Duodenal mucosa (tissue), 2 donors: Measurements from ENCODE around the gene CHMP2A.

Source experiments
- H3K27ac ChIP-seq: one replicate; pipeline ENCODE4 v1.7.0; 2013; ENCODE audit warnings: low read depth, low read length
- H3K27me3 ChIP-seq, 2 donors: one replicate each; pipeline ENCODE4 v1.7.0; 2013; ENCODE audit warnings: low read length in 2 of 2, control low read depth in 1 of 2; ENCODE audit not compliant: insufficient read depth in 2 of 2, control insufficient read depth in 1 of 2
- H3K36me3 ChIP-seq, 2 donors: one replicate each; pipeline ENCODE4 v1.7.0; 2013; ENCODE audit warnings: low read length in 2 of 2, control low read depth in 1 of 2; ENCODE audit not compliant: insufficient read depth in 2 of 2, control insufficient read depth in 1 of 2
- H3K4me1 ChIP-seq, 2 donors: one replicate each; pipeline ENCODE4 v1.7.0; 2013; ENCODE audit warnings: low read length in 2 of 2, control low read depth in 1 of 2; ENCODE audit not compliant: insufficient read depth in 2 of 2, control insufficient read depth in 1 of 2
- H3K4me3 ChIP-seq, 2 donors: one replicate each; pipeline ENCODE4 v1.7.0; 2013; ENCODE audit warnings: low read length in 2 of 2, low read depth in 1 of 2
- H3K9ac ChIP-seq, 2 donors: one replicate each; pipeline ENCODE4 v1.7.0; 2013; ENCODE audit warnings: low read length in 2 of 2, low read depth in 1 of 2
- H3K9me3 ChIP-seq, 2 donors: one replicate each; pipeline ENCODE4 v1.7.0; 2013; ENCODE audit warnings: low read length in 2 of 2, control low read depth in 1 of 2; ENCODE audit not compliant: control insufficient read depth in 1 of 2

Gene CHMP2A

DNA sequence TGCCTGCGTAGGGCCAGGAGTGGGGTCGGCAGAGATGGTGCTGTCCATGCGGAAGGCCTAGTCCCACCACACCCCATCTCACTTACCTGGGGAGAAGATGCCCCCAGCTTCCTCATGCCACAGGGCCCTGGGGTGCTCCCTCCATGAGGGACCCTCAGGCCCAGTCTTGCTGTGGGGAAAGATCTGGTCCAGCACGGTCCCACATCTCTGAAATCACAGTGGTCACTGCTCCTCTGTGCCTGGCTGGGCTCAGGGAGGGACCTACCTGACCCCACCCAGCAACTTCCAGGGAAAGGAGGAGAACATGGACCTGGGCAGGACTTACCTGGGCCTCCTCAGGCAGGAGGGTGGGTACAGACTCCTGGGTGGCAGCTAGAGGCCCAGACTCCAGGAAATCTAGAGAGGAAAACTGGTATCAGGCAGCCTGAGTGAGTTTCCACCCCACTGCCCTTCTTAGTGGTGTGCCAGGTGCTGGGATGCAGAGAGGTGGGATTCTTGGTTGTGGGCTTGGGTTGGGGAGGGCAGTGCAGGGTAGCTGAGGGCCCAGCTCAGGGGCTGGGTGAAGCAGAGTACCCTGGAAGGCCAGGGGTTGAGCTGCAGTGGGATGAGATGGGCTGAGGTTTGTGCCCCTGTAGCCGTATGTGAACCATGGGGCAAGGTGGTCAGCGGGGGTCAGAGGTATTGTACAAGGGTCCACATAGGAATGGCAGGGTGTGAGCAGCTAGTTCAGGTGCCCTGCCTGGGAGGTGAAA lies 14.5 kb upstream of the CHMP2A start:
- no peaks in the 10 kb centered on the region for H3K9me3 ChIP-seq
- H3K4me1 ChIP-seq = peaks cover 12 to 13% of the 10 kb centered on the region in 2 donors
- H3K4me3 ChIP-seq = no peak overlapping the region
- no peaks in the 10 kb centered on the region for H3K27me3 ChIP-seq
- H3K27ac ChIP-seq = no peak overlapping the region
- peaks cover 12 to 31% of the 10 kb centered on the region in 2 donors for H3K36me3 ChIP-seq
- H3K9ac ChIP-seq = no peak overlapping the region

- H3K4me3 ChIP-seq = no peak overlapping the region
- H3K27ac ChIP-seq = no peak overlapping the region
- peaks cover 12 to 31% of the 10 kb centered on the region in 2 donors for H3K36me3 ChIP-seq
- H3K9me3 ChIP-seq = no peaks in the 10 kb centered on the region
- no peaks in the 10 kb centered on the region for H3K27me3 ChIP-seq
- H3K4me1 ChIP-seq = peaks cover 5 to 10% of the 10 kb centered on the region in 2 donors
- no peak overlapping the region for H3K9ac ChIP-seq
Measured at GRCh38 chr19:58568453-58569130, 13.7 kb upstream of the CHMP2A start.

- Histone ChIP-seq H3K27ac (no peak overlapping the region), H3K9me3 (no peaks in the 10 kb centered on the region), H3K4me1 (peaks cover 17 to 20% of the 10 kb centered on the region in 2 donors), H3K27me3 (no peaks in the 10 kb centered on the region), H3K9ac (no peak overlapping the region), H3K4me3 (no peak overlapping the region), H3K36me3 (peaks cover 12 to 31% of the 10 kb centered on the region in 2 donors)
Measured at GRCh38 chr19:58566989-58567388, 12.1 kb upstream of the CHMP2A start.

DNA sequence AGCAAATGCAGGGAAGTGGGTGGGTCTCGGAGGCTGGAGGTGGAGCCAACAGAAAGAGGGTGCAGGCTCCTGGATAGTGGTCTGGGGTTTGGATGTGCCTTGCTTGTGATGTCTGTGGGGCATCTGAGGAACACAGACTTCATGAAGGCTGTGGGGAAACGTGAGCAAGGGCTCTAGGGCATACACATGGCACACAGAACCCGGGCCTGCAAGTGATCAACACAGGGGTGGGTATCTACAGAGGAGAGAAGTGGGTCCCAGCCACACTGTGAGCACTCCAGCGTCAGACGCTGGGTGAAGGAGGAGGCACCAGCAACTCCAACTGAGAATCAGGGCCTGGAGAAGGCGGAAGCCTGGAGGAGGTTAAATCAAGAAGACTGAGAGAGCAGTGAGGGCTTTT lies 8.9 kb upstream of the CHMP2A start:
- no peak overlapping the region for H3K4me3 ChIP-seq
- H3K27ac ChIP-seq = no peak overlapping the region
- H3K9ac ChIP-seq = no peak overlapping the region
- peaks cover 29 to 34% of the 10 kb centered on the region in 2 donors for H3K4me1 ChIP-seq
- H3K36me3 ChIP-seq = peaks cover 3 to 9% of the 10 kb centered on the region in 2 donors
- H3K9me3 ChIP-seq = no peaks in the 10 kb centered on the region
- H3K27me3 ChIP-seq = no peaks in the 10 kb centered on the region

GRCh38 chr19:58563034-58563573 lies 8.2 kb upstream of the CHMP2A start:
- Histone ChIP-seq H3K27ac (no peak overlapping the region), H3K4me1 (peaks cover 29 to 34% of the 10 kb centered on the region in 2 donors), H3K27me3 (no peaks in the 10 kb centered on the region), H3K36me3 (peaks cover 0 to 4% of the 10 kb centered on the region in 2 donors), H3K9ac (peak overlapping the region; percentile 26 to 65), H3K9me3 (no peaks in the 10 kb centered on the region), H3K4me3 (peak overlapping the region; percentile 64 to 68)

DNA sequence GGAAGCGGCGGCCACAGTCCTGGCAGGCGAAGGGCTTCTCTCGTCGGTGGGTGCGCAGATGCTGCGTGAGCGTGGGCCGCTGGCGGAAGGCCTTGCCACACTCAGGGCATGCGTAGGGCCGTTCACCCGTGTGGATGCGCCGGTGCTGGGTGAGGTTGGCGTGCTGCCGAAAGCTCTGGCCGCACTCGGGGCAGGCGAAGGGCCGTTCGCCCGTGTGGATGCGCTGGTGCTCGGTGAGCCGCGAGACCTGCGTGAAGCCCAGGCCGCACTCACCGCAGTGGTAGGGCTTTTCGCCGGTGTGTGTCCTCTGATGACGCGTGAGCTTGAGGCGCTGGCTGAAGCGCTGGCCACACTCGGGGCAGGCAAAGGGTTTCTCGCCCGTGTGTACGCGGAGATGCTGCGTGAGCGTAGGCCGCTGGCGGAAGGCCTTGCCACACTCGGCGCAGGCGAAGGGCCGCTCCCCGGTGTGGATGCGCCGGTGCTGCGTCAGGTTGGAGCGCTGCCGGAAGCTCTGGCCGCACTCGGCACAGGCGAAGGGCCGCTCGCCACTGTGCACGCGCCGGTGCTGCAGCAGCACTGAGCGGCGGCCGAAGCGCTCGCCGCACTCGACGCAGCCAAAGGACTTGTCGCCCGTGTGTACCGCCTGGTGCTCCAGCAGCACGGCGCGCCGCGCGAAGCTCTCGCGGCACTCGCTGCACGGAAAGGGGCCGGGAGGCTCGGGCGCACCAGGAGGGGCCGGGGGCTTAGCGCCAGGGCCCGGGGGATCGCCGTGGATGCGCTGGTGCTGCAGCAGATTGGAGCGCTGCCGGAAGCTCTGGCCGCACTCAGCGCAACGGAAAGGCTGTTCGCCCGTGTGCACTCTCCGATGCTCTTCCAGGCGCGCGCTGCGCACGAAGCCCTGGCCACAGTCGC lies 7.5 kb upstream of the CHMP2A start:
- Histone ChIP-seq H3K27me3 (no peaks in the 10 kb centered on the region), H3K9ac (peak overlapping the region; percentile 39 to 65), H3K27ac (no peak overlapping the region), H3K9me3 (no peaks in the 10 kb centered on the region), H3K4me1 (peaks cover 34 to 37% of the 10 kb centered on the region in 2 donors), H3K4me3 (peak overlapping the region; percentile 64 to 68), H3K36me3 (peaks cover 0 to 2% of the 10 kb centered on the region in 2 donors)

DNA sequence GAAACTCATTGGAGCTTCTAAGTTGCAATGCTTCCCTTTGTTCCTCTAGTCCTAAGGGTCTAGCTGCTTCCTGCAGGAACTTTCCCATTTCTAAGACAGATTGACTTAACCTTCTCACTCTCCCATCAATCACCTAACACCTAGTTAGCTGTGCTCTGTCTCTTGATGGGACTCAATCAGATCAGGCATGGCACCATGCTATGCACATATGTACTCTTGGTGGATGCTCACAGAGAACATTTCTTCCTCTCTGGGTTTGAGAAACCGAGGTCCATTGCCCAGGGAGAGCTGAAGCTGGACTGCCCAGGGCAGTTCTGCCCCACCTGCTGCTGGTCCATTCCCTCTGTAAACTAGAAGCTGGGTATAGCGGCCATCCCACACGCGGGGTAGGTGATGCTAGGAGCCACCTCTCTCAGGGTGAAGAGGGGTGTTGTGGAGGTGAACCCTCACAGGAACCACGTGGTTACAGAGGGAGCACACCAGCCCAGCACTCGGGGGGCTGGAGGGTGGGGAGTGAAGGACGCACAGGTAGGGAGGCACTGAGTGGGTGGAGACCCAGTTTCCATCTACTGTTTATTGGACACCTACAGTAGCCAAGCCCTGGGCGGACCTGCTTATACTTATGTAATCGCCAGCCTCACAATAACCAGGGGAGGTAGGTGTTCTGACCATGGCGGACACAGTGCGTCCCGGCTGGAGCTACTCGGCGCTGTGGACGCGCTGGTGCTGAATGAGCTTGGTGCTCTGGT lies 6.6 kb upstream of the CHMP2A start:
- peaks cover 3 to 4% of the 10 kb centered on the region in 2 donors for H3K36me3 ChIP-seq
- H3K9ac ChIP-seq = peak overlapping the region; percentile 39 to 65
- H3K9me3 ChIP-seq = no peaks in the 10 kb centered on the region
- H3K27me3 ChIP-seq = no peaks in the 10 kb centered on the region
- no peak overlapping the region for H3K27ac ChIP-seq
- H3K4me3 ChIP-seq = peak overlapping the region; percentile 64 to 68
- peaks cover 42 to 46% of the 10 kb centered on the region in 2 donors for H3K4me1 ChIP-seq

GRCh38 chr19:58560921-58561320 lies 6.0 kb upstream of the CHMP2A start:
- peaks cover 7 to 10% of the 10 kb centered on the region in 2 donors for H3K36me3 ChIP-seq
- no peak overlapping the region for H3K9ac ChIP-seq
- no peak overlapping the region for H3K4me3 ChIP-seq
- H3K27ac ChIP-seq = no peak overlapping the region
- peaks cover 47 to 51% of the 10 kb centered on the region in 2 donors for H3K4me1 ChIP-seq
- no peaks in the 10 kb centered on the region for H3K27me3 ChIP-seq
- H3K9me3 ChIP-seq = no peaks in the 10 kb centered on the region
